Measurements from ENCODE around the gene OXER1. TPM values are rescaled to one million over a fixed set of nuclear protein-coding genes. Genes with fewer than 3 reads are reported as not detected.

Gene OXER1
- total and polyA plus RNA-seq, 9 of the 15 experiments (the other 6 are each of a cell fraction or from before 2014, with no cell fraction given), result not detected

GRCh38 chr2:42797281-42797680 lies 33.3 kb upstream of the OXER1 start:
- 37% methylated on average over 6 of the region's 6 CpGs for WGBS (ENCODE audit: insufficient coverage, low coverage, missing lambda C conversion rate)
- Histone ChIP-seq H3K36me3 (ENCODE audit: control insufficient read depth, insufficient read depth, low read length) (no peaks in the 10 kb centered on the region), H2AFZ (ENCODE audit: low read depth, low read length) (no peak overlapping the region), H3K27ac (ENCODE audit: extremely low read depth, low read depth, low read length) (no peak overlapping the region), H3K4me3 (no peak overlapping the region), H3K4me2 (ENCODE audit: insufficient read depth, low read length) (no peak overlapping the region), H4K20me1 (replicated peaks; ENCODE audit: control insufficient read depth, insufficient read depth, low read length) (no peaks in the 10 kb centered on the region), H3K27me3 (ENCODE audit: control insufficient read depth in 2 of 2, insufficient read depth in 2 of 2, low read length in 2 of 2) (peaks cover 2 to 17% of the 10 kb centered on the region in 2 experiments; a peak in 3 of 5 replicates), H3K4me1 (replicated peaks in 1 of 2; ENCODE audit: control insufficient read depth in 2 of 2, insufficient read depth in 2 of 2, low read length in 2 of 2) (peaks cover 0 to 6% of the 10 kb centered on the region in 2 experiments; a peak in 1 of 5 replicates), H3K9ac (ENCODE audit: insufficient read depth in 1 of 2, low read depth in 2 of 2, low read length in 2 of 2) (no peak overlapping the region), H3K9me3 (replicated peaks; ENCODE audit: control insufficient read depth, insufficient read depth, low read depth, low read length) (no peaks in the 10 kb centered on the region), H3K79me2 (ENCODE audit: control insufficient read depth, insufficient read depth, low read length) (no peaks in the 10 kb centered on the region), H3K9me1 (ENCODE audit: control insufficient read depth, insufficient read depth, low read length) (no peaks in the 10 kb centered on the region)
- DNase-seq (ENCODE audit: extremely low read depth in 1 of 4, low spot score in 3 of 4), result no peak
- in situ Hi-C loops (cut with MboI), result loop anchor here (25.0 kb wide), 1 partner anchor 285 kb away; no protein-coding TSS in a partner anchor
- no peak for FAIRE-seq
- CTCF ChIA-PET (ENCODE audit: low intra/inter-chr PET ratio), result no interaction called here
- no TSS peak for BruUV-seq (replicated peaks)
- intact Hi-C loops (cut with micrococcal nuclease), result no loop called here
- no peak for ATAC-seq
- POLR2A ChIA-PET, result no interaction called here
- no peak for TF ChIP-seq HOXB6 (CRISPR knock-in tag; IDR thresholded peaks at IDR 0.05; ENCODE audit: borderline replicate concordance)
- TF ChIP-seq ZFP1 (CRISPR knock-in tag; IDR thresholded peaks at IDR 0.05), result no peak
- no peak for TF ChIP-seq ZNF79 (CRISPR knock-in tag; IDR thresholded peaks at IDR 0.05; ENCODE audit: low read depth)
- no peak for TF ChIP-seq USF1 (CRISPR knock-in tag; IDR thresholded peaks at IDR 0.05)
- TF ChIP-seq TSHZ1 (CRISPR knock-in tag; IDR thresholded peaks at IDR 0.05), result no peak
- TF ChIP-seq CREB5 (CRISPR knock-in tag; IDR thresholded peaks at IDR 0.05), result no peak
- TF ChIP-seq TAF1 (IDR thresholded peaks at IDR 0.05; ENCODE audit: control insufficient read depth, extremely low read depth, insufficient read depth, low read length, severe bottlenecking), result no peak
- TF ChIP-seq ZNF408 (CRISPR knock-in tag; IDR thresholded peaks at IDR 0.05; ENCODE audit: low read depth), result no peak
- TF ChIP-seq COPS2 (conservative IDR thresholded peaks at IDR 0.05), result no peak
- no peak for TF ChIP-seq ZNF3 (CRISPR knock-in tag; IDR thresholded peaks at IDR 0.05)
- TF ChIP-seq BRF2 (IDR thresholded peaks at IDR 0.05; ENCODE audit: borderline replicate concordance, insufficient read depth, insufficient read length), result no peak
- TF ChIP-seq ASH1L (IDR thresholded peaks at IDR 0.05; ENCODE audit: borderline replicate concordance, low read depth, partially characterized antibody), result no peak
- no peak for TF ChIP-seq BCOR (IDR thresholded peaks at IDR 0.05)
- no peak for TF ChIP-seq PURB (CRISPR knock-in tag; IDR thresholded peaks at IDR 0.05; ENCODE audit: low read depth)
- TF ChIP-seq ESRRA (IDR thresholded peaks at IDR 0.05; ENCODE audit: borderline replicate concordance, low read depth), result no peak
- no peak for TF ChIP-seq SPI1 (IDR thresholded peaks at IDR 0.05; ENCODE audit: borderline replicate concordance, low read depth, low read length)
- no peak for TF ChIP-seq NFIC (IDR thresholded peaks at IDR 0.05)
